HG02588 (cell line): ENCODE results near the gene SLC27A2.
"Not testable (repeated sequence)": the region's sequence is repeated elsewhere in the genome, so short reads cannot be mapped to it uniquely, and the experiment has no call there.

Experiments
- ATAC-seq: cut with Tn5 transposase; IDR thresholded peaks from one replicate; pipeline ENCODE4 v1.9.1; 2021; ENCODE audit warnings: mild to moderate bottlenecking, moderate library complexity; ENCODE audit not compliant: unreplicated experiment

Gene SLC27A2

DNA sequence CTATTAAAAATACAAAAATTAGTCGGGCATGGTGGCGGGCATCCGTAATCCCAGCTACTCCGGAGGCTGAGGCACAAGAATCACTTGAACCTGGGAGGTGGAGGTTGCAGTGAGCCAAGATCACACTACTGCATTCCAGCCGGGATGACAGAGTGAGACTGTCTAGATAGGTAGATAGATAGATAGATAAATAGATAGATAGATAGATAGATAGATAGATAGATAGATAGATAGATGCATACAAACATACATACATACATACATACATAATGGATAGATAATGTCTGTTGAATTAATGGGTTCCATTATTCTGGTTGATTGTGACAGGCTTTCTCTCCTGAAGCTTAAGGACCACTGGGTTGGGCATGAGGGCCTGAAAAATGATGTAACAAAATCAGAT is 6.8 kb downstream of the SLC27A2 start:
- ATAC-seq = not testable (repeated sequence)

GRCh38 chr15:50189633-50190032 is 7.6 kb downstream of the SLC27A2 start:
- no peak for ATAC-seq

DNA sequence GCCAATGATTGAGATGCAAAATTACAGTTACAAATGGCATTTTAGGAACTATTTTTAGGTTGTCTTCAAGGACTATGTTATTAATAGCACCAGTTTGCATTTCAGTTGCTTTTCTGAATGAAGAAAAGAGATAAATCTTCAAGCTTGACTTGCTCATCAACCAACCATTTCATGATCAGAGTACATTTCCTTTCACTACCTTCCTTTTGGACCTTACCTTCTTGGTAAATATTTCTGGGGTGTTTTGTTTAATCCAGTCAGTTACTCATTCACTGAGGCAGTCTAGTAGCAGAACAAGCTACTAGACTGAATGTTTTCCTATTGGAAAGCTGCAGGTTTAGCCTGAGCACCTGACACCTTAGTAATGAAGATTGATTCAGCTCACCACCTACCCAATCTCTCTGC is 8.2 kb downstream of the SLC27A2 start:
- no peak for ATAC-seq

GRCh38 chr15:50190723-50191122 is 8.7 kb downstream of the SLC27A2 start:
- ATAC-seq = no peak

- ATAC-seq = no peak
Measured at GRCh38 chr15:50192164-50192563, 10.2 kb downstream of the SLC27A2 start.

DNA sequence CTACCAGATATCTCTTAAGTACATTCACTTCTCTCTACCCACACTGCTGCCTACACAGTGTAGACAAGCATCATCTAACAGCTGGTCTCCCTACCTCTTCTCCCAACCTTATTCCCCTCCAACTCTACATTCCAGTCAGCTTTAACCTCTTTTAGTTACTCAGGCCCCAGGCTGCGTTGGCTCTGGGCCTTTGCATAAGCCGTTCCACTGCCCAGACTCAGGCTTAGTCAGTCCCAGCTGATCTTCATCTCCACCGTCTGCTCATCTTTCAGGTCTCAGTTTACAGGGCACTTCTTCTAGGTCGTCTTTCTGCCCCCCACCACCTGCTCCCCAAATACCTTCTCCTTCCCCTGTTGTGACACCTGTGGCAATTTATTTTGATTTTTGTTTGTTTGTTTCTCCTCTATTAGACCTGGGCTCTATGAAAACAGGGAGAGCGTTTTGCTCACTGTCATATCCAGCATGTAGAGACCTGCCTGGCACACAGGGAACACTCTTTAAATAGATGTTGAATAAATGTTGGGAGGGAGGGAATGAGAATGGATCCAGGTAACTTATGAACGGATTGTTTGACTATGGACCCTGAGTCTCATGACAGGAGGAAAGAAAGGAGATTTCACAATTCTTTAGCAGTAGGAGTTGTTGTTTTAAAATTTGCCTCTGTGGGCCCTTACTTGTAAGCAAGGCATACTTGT is 11.1 kb downstream of the SLC27A2 start:
- ATAC-seq = no peak

- ATAC-seq = no peak
Measured at GRCh38 chr15:50202003-50202402, 20.0 kb downstream of the SLC27A2 start.

DNA sequence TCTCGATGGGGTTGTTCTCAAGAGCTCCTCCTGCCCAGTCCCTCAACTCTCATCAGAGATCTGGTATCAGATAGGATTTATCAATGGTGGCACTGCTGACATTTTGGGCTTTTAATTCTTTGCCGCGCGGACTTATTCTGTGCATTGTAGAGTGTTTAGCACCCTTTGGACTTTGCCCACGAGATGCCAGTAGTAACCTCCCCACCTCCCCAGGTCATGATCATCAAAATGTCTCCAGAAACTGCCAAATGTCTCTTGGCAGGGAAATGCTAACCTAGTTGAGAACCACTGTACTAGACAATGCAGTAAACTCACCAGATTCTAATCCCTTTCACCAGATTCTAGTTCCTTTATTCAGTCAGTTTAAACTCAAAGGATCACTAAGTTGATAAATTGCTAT is 24.0 kb downstream of the SLC27A2 start:
- ATAC-seq = no peak

DNA sequence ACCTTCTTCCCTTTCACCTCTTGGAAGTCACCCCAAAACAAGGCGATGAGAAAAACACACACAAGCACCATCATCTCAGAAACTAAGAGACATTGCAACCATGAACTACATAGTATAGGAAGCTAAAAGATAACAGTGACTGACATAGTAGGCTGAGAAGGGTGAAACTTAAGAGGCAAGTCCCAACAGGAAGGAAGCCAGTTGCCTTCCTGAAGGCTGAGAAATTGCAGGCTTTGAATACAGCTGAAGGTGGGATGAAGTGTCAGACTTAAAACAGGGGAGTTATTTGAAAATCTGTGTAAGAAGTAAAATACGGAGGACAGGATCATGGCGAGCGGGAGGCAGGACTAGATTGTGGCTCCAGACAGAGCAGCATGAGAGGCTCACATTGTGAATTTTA is 27.8 kb downstream of the SLC27A2 start:
- ATAC-seq = no peak

- ATAC-seq = no peak
Measured at GRCh38 chr15:50210462-50211157, 28.6 kb downstream of the SLC27A2 start.

DNA sequence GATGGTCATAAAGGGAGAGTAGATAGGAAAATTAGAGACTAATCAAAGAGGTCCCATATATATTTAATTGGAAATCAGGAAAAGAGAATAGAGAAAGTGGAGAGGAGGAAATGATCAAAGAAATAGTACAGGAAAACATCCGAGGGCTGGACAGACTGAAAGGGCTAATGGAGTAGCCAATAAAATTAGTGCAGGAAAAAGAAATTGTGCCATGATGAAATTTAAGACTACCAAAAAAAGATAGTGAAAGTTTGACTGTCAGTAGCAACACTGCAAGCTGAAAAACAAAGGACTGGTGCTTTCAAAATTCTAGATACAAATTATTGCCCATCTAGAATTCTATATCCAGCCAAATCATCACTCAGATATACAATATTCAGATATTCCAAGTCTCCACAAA is 36.3 kb downstream of the SLC27A2 start:
- ATAC-seq = no peak

DNA sequence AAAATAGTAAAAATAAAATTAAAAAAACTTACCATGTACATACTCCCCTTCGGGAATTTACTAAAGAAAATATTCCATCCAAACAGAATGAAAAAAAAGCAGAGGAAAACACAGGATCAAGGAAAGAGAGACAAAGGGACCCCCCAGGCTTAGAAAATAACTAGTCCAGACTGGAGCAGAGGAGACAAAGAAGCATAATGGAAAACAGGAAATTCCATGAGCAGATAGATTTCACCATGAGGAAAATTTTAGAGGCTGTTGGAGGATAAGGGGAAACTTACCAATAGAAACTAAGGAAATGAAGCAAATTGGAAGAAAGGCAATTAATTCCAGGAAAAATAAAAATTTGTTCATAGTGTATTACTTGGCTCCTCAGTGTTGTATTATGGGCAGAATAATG is 36.7 kb downstream of the SLC27A2 start:
- ATAC-seq = no peak

GRCh38 chr15:50219820-50220219 is 37.8 kb downstream of the SLC27A2 start:
- no peak for ATAC-seq

- ATAC-seq = no peak
Measured at GRCh38 chr15:50222181-50222580, 40.2 kb downstream of the SLC27A2 start.

DNA sequence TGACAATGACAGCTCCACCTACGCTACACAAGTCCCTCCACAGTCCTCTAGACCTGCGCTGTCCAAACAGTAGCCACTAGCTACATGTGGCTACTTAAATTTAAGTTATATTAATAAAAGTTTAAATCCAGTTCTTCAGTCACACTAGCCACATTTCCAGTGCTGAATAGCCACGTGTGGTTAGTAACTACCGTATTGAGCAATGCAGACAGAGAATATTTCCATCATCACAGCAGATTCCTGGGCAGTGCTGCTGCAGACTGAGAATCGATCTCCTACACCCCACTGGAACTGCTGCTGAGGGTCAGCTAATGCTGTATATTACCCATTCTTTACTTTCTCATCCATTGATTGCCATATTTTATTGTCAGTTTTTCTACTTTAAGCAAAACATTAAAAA is 42.6 kb downstream of the SLC27A2 start:
- no peak for ATAC-seq

DNA sequence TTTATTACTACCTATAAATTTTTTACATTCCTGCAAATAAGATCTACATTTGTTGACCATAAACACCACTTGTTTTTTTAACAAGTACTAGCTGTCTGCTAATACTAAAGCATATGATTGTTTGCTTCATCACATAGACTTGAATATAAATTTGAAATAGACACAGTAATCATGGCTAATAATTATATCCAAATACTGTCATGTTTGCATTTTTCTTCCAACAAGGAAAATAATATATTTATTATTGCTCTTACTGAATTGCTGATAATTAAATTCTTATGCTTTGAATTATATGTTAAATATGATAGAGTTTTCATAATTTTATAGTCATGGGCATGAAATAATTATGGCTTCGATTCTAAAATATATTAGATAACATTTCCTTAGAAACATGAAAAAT is 43.1 kb downstream of the SLC27A2 start:
- ATAC-seq = no peak

- ATAC-seq = no peak
Measured at GRCh38 chr15:50225938-50226337, 43.9 kb downstream of the SLC27A2 start.

DNA sequence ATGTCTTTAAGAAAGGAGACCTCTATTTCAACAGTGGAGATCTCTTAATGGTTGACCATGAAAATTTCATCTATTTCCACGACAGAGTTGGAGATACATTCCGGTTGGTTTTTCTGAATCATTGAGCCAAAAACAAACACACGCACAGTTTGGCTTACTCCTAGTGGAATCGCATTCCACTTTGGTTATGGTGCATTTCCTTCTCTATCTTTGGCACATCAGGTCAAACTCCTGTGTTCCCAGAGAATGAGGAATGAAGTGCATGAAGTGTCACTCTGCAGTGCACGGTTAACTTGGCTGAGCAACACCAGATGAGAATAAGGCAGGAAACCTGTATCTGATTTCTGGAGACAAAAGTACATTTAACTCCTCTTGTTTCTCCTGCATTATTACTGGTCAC is 45.1 kb downstream of the SLC27A2 start:
- ATAC-seq = no peak

- ATAC-seq = no peak
Measured at GRCh38 chr15:50228866-50229265, 46.9 kb downstream of the SLC27A2 start.

GRCh38 chr15:50229336-50229735 is 47.3 kb downstream of the SLC27A2 start:
- no peak for ATAC-seq

- ATAC-seq = no peak
Measured at GRCh38 chr15:50231761-50232160, 49.8 kb downstream of the SLC27A2 start.

GRCh38 chr15:50232791-50233190 is 50.8 kb downstream of the SLC27A2 start:
- ATAC-seq = no peak
